GM19351 (cell line): ENCODE results near the gene TSNAXIP1.
A peak's percentile ranks its signal among the peaks of the same experiment; 100 is the strongest.

Experiments used
- ATAC-seq: cut with Tn5 transposase; IDR thresholded peaks from one replicate; pipeline ENCODE4 v1.9.1; 2021; ENCODE audit warnings: mild to moderate bottlenecking, moderate library complexity; ENCODE audit not compliant: unreplicated experiment

Gene TSNAXIP1

GRCh38 chr16:67781565-67781921 is 25.1 kb upstream of the TSNAXIP1 start:
- no peak for ATAC-seq

GRCh38 chr16:67782567-67783352 is 23.9 kb upstream of the TSNAXIP1 start:
- ATAC-seq = no peak

- ATAC-seq = no peak
Measured at GRCh38 chr16:67783353-67783725, 23.4 kb upstream of the TSNAXIP1 start.

GRCh38 chr16:67786491-67786890 is 20.2 kb upstream of the TSNAXIP1 start:
- no peak for ATAC-seq

GRCh38 chr16:67790071-67790470 is 16.6 kb upstream of the TSNAXIP1 start:
- no peak for ATAC-seq

GRCh38 chr16:67796099-67796718 is 10.5 kb upstream of the TSNAXIP1 start:
- no peak for ATAC-seq

GRCh38 chr16:67800338-67800926 is 6.3 kb upstream of the TSNAXIP1 start:
- no peak for ATAC-seq

GRCh38 chr16:67801241-67801640 is 5.4 kb upstream of the TSNAXIP1 start:
- ATAC-seq = no peak

- no peak for ATAC-seq
Measured at GRCh38 chr16:67801883-67802282, 4.8 kb upstream of the TSNAXIP1 start.

- no peak for ATAC-seq
Measured at GRCh38 chr16:67803894-67804293, 2.8 kb upstream of the TSNAXIP1 start.

- no peak for ATAC-seq
Measured at GRCh38 chr16:67804853-67805542, 1.7 kb upstream of the TSNAXIP1 start.

GRCh38 chr16:67805718-67806427 is 816 bp upstream of the TSNAXIP1 start:
- no peak for ATAC-seq

GRCh38 chr16:67807148-67807682 is 526 bp downstream of the TSNAXIP1 start:
- peak; percentile 4 for ATAC-seq

- no peak for ATAC-seq
Measured at GRCh38 chr16:67811899-67812298, 5.2 kb downstream of the TSNAXIP1 start.

- ATAC-seq = no peak
Measured at GRCh38 chr16:67814567-67814966, 7.9 kb downstream of the TSNAXIP1 start.

GRCh38 chr16:67820608-67821259 is 14.0 kb downstream of the TSNAXIP1 start:
- ATAC-seq = no peak

- ATAC-seq = no peak
Measured at GRCh38 chr16:67822511-67822910, 15.8 kb downstream of the TSNAXIP1 start.

- no peak for ATAC-seq
Measured at GRCh38 chr16:67825119-67825518, 18.4 kb downstream of the TSNAXIP1 start.

- no peak for ATAC-seq
Measured at GRCh38 chr16:67825906-67826305, 19.2 kb downstream of the TSNAXIP1 start.

GRCh38 chr16:67828651-67829050 is 22.0 kb downstream of the TSNAXIP1 start:
- ATAC-seq = no peak
